Esophagus muscularis mucosa (tissue), 4 donors: ENCODE measurements around the gene CCDC182. TPM values are rescaled to one million over a fixed set of nuclear protein-coding genes. Genes with fewer than 3 reads are reported as not detected.
A peak's percentile ranks its signal among the peaks of the same experiment; 100 is the strongest.

ENCODE experiments used
- DNase-seq: peaks from one replicate; pipeline ENCODE4 v3.0.0-alpha.2; 2017; ENCODE audit errors: extremely low spot score
- H3K27ac ChIP-seq, 4 donors: fragments of 200-600 bp; sonication (generic); replicated peaks in 1 of 4; 1 replicate in 3 of 4; 2 replicates in 1 of 4; pipeline ENCODE4 v1.5.1; 2016 to 2019; ENCODE audit warnings: mild to moderate bottlenecking in 1 of 4
- H3K27me3 ChIP-seq, 4 donors: fragments of 200-600 bp; sonication (generic); one replicate each; pipeline versions ENCODE4 v1.5.1 to v1.6.0; 2016 to 2019
- H3K36me3 ChIP-seq, 4 donors: fragments of 200-600 bp; sonication (generic); one replicate each; pipeline ENCODE4 v1.5.1; 2016 to 2019
- H3K4me1 ChIP-seq, 4 donors: fragments of 200-600 bp; sonication (generic); one replicate each; pipeline ENCODE4 v1.5.1; 2016 to 2019
- H3K4me3 ChIP-seq, 4 donors: fragments of 200-600 bp; sonication (generic); 1 replicate in 2 of 4; 2 replicates in 2 of 4; pipeline ENCODE4 v1.5.1; 2016 to 2019; ENCODE audit warnings: mild to moderate bottlenecking in 4 of 4, moderate library complexity in 1 of 4
- H3K9me3 ChIP-seq, 4 donors: fragments of 200-600 bp; sonication (generic); 1 replicate in 3 of 4; 2 replicates in 1 of 4; pipeline ENCODE4 v1.5.1; 2016 to 2019
- CTCF ChIP-seq, 3 experiments: fragments of 200-600 bp in 2 of 3; fragments of 450-650 bp in 1 of 3; sonication (generic) in 2 of 3; IDR thresholded peaks; one replicate each; pipeline ENCODE4 v1.5.1; 2017 to 2019; ENCODE audit warnings: antibody characterized with exemption in 3 of 3, mild to moderate bottlenecking in 2 of 3, moderate library complexity in 1 of 3
- EP300 ChIP-seq: sonication (generic); formaldehyde crosslinking; IDR thresholded peaks from one replicate; pipeline ENCODE4 v1.6.1; 2017; ENCODE audit warnings: antibody characterized with exemption
- POLR2A ChIP-seq: fragments of 450-650 bp; IDR thresholded peaks from one replicate; pipeline ENCODE4 v1.6.1; 2017; ENCODE audit warnings: antibody characterized with exemption, moderate library complexity, mild to moderate bottlenecking, low read depth
- POLR2AphosphoS5 ChIP-seq, 2 donors: sonication (generic); formaldehyde crosslinking; IDR thresholded peaks; one replicate each; pipeline ENCODE4 v1.6.1; 2017; ENCODE audit warnings: antibody characterized with exemption in 2 of 2
- WGBS: methylation state at CpG from one replicate; pipeline ENCODE4 v1.1.5; 2018; 5-methylcytosine and 5-hydroxymethylcytosine counted together
- intact Hi-C: fragments of 100-400 bp; cut with DNase I; formaldehyde crosslinking; loops from one replicate; pipeline ENCODE4 v1.15.1; 2023
- total RNA-seq, 4 donors: library from RNA; depleted of rRNA; stranded (reverse); fragments of >200 nt; gene quantifications; one replicate each; pipeline versions ENCODE4 v1.1.0 to v1.2.1, GENCODE V29; 2016

The CCDC182 gene
- total RNA-seq, 4 donors from 2014 or later: not detected

GRCh38 chr17:57750109-57750871 is 5.2 kb upstream of the CCDC182 start:
- no peak for TF ChIP-seq POLR2A
- TF ChIP-seq POLR2AphosphoS5 (IDR thresholded peaks at IDR 0.05): no peak
- TF ChIP-seq CTCF (IDR thresholded peaks at IDR 0.05): no peak
- TF ChIP-seq EP300: no peak
- intact Hi-C loops: no loop called here
- 47% methylated on average over 23 of the region's 23 CpGs for WGBS

GRCh38 chr17:57749701-57750100 is 4.6 kb upstream of the CCDC182 start:
- no peak overlapping the region for H3K4me3 ChIP-seq
- no peak for DNase-seq
- H3K9me3 ChIP-seq: no peaks in the 10 kb centered on the region
- peaks cover 0 to 10% (median 0%) of the 10 kb centered on the region in 4 donors for H3K27me3 ChIP-seq
- H3K36me3 ChIP-seq: no peaks in the 10 kb centered on the region
- intact Hi-C loops: loop anchor here (5.0 kb wide), 3 partner anchors 152 to 617 kb away; no protein-coding TSS in a partner anchor
- no peak overlapping the region for H3K27ac ChIP-seq
- H3K4me1 ChIP-seq: peaks cover 0 to 13% (median 10%) of the 10 kb centered on the region in 4 donors
- WGBS: 91% methylated on average over 3 of the region's 3 CpGs
- TF ChIP-seq POLR2A (no peak), EP300 (no peak), CTCF (IDR thresholded peaks at IDR 0.05) (no peak), POLR2AphosphoS5 (IDR thresholded peaks at IDR 0.05) (no peak)

More at GRCh38 chr17:57750109-57750871, 5.2 kb upstream of the CCDC182 start:
- no peaks in the 10 kb centered on the region for H3K36me3 ChIP-seq
- H3K4me3 ChIP-seq: no peak overlapping the region
- H3K9me3 ChIP-seq: no peaks in the 10 kb centered on the region
- peaks cover 0 to 10% (median 0%) of the 10 kb centered on the region in 4 donors for H3K27me3 ChIP-seq
- DNase-seq: no peak
- peaks cover 0 to 13% (median 10%) of the 10 kb centered on the region in 4 donors for H3K4me1 ChIP-seq
- no peak overlapping the region for H3K27ac ChIP-seq

GRCh38 chr17:57747221-57748017 is 2.3 kb upstream of the CCDC182 start:
- H3K4me3 ChIP-seq: no peak overlapping the region
- H3K27ac ChIP-seq: no peak overlapping the region
- no peaks in the 10 kb centered on the region for H3K9me3 ChIP-seq
- TF ChIP-seq POLR2A (no peak), CTCF (IDR thresholded peaks at IDR 0.05) (peak; percentile 63 to 72 (median 70))
- 24% methylated on average over 6 of the region's 6 CpGs for WGBS
- peaks cover 0 to 13% (median 10%) of the 10 kb centered on the region in 4 donors for H3K4me1 ChIP-seq
- peaks cover 0 to 10% (median 0%) of the 10 kb centered on the region in 4 donors for H3K27me3 ChIP-seq
- intact Hi-C loops: loop anchor here (5.0 kb wide), 3 partner anchors 150 to 615 kb away; no protein-coding TSS in a partner anchor
- no peaks in the 10 kb centered on the region for H3K36me3 ChIP-seq
- no peak for DNase-seq

GRCh38 chr17:57746221-57746620 is 1.1 kb upstream of the CCDC182 start:
- no peak overlapping the region for H3K27ac ChIP-seq
- no peaks in the 10 kb centered on the region for H3K9me3 ChIP-seq
- DNase-seq: no peak
- H3K4me3 ChIP-seq: no peak overlapping the region
- no peak for TF ChIP-seq POLR2AphosphoS5 (IDR thresholded peaks at IDR 0.05)
- no peak for TF ChIP-seq POLR2A
- TF ChIP-seq EP300: no peak
- TF ChIP-seq CTCF (IDR thresholded peaks at IDR 0.05): no peak
- H3K4me1 ChIP-seq: peaks cover 0 to 13% (median 10%) of the 10 kb centered on the region in 4 donors
- intact Hi-C loops: loop anchor here (5.0 kb wide), 3 partner anchors 149 to 614 kb away; no protein-coding TSS in a partner anchor
- peaks cover 0 to 17% (median 0%) of the 10 kb centered on the region in 4 donors for H3K27me3 ChIP-seq
- H3K36me3 ChIP-seq: no peaks in the 10 kb centered on the region
